Ramos (cell line): ENCODE data around the gene RRAS.

Source experiments
- in situ Hi-C: fragments of 300-500 bp; cut with MboI; formaldehyde crosslinking; loops from one replicate; pipeline ENCODE4 v1.14.3; 2022; ENCODE audit warnings: low sequenced_read_pairs; ENCODE audit not compliant: unreplicated experiment

RRAS gene

GRCh38 chr19:49656456-49657109 lies 16.6 kb upstream of the RRAS start:
- in situ Hi-C loops = no loop called here

- in situ Hi-C loops = no loop called here
Observed at GRCh38 chr19:49655570-49656455, 15.9 kb upstream of the RRAS start.

- in situ Hi-C loops = no loop called here
Observed at GRCh38 chr19:49654581-49654980, 14.6 kb upstream of the RRAS start.

- in situ Hi-C loops = no loop called here
Observed at GRCh38 chr19:49653466-49653806, 13.5 kb upstream of the RRAS start.

- in situ Hi-C loops = no loop called here
Observed at GRCh38 chr19:49652551-49653465, 12.9 kb upstream of the RRAS start.

GRCh38 chr19:49651820-49652550 lies 12.0 kb upstream of the RRAS start:
- in situ Hi-C loops = no loop called here

GRCh38 chr19:49651029-49651819 lies 11.3 kb upstream of the RRAS start:
- in situ Hi-C loops = no loop called here

- in situ Hi-C loops = no loop called here
Observed at GRCh38 chr19:49646586-49646985, 6.6 kb upstream of the RRAS start.

- in situ Hi-C loops = no loop called here
Observed at GRCh38 chr19:49645995-49646394, 6.1 kb upstream of the RRAS start.

- in situ Hi-C loops = no loop called here
Observed at GRCh38 chr19:49645592-49645991, 5.6 kb upstream of the RRAS start.

- in situ Hi-C loops = no loop called here
Observed at GRCh38 chr19:49643466-49643865, 3.5 kb upstream of the RRAS start.

- in situ Hi-C loops = no loop called here
Observed at GRCh38 chr19:49642492-49643035, 2.6 kb upstream of the RRAS start.

GRCh38 chr19:49641688-49642491 lies 1.9 kb upstream of the RRAS start, which contains the start of gene SCAF1:
Gene SCAF1, plus strand, starts transcription at chr19:49642209. Its CDS starts 2,818 bp downstream, at chr19:49645027.
- in situ Hi-C loops = no loop called here

GRCh38 chr19:49639401-49640112 lies 386 bp downstream of the RRAS start:
- in situ Hi-C loops = no loop called here

- in situ Hi-C loops = no loop called here
Observed at GRCh38 chr19:49637821-49638738, 1.9 kb downstream of the RRAS start.

GRCh38 chr19:49636233-49636932 lies 3.6 kb downstream of the RRAS start:
- in situ Hi-C loops = no loop called here
